IPS-18a (cell line): ENCODE measurements around the gene ORAI3.

Experiments
- H3K27ac ChIP-seq: one replicate; pipeline ENCODE4 v1.5.1; 2013; ENCODE audit warnings: low read length
- H3K27me3 ChIP-seq: one replicate; pipeline ENCODE4 v1.6.1; 2013; ENCODE audit warnings: mild to moderate bottlenecking, low read length; ENCODE audit not compliant: control insufficient read depth, insufficient read depth
- H3K36me3 ChIP-seq: one replicate; pipeline ENCODE4 v1.6.1; 2013; ENCODE audit warnings: low read depth, low read length; ENCODE audit not compliant: control insufficient read depth
- H3K4me1 ChIP-seq: one replicate; pipeline ENCODE4 v1.6.1; 2013; ENCODE audit warnings: low read depth, low read length; ENCODE audit not compliant: control insufficient read depth
- H3K4me3 ChIP-seq: one replicate; pipeline ENCODE4 v1.5.1; 2013; ENCODE audit warnings: low read length
- H3K9ac ChIP-seq: one replicate; pipeline ENCODE4 v1.6.1; 2013; ENCODE audit warnings: mild to moderate bottlenecking, low read length, moderate library complexity
- H3K9me3 ChIP-seq: one replicate; pipeline ENCODE4 v1.6.1; 2013; ENCODE audit warnings: low read depth, low read length; ENCODE audit not compliant: control insufficient read depth

ORAI3 gene

GRCh38 chr16:30924913-30925631 is 23.8 kb upstream of the ORAI3 start:
- Histone ChIP-seq H3K4me1 (no peaks in the 10 kb centered on the region), H3K27ac (no peak overlapping the region), H3K27me3 (no peaks in the 10 kb centered on the region), H3K9me3 (no peaks in the 10 kb centered on the region), H3K36me3 (peaks cover 7% of the 10 kb centered on the region), H3K4me3 (peak overlapping the region; percentile 63), H3K9ac (peak overlapping the region; percentile 64)

- Histone ChIP-seq H3K4me3 (no peak overlapping the region), H3K36me3 (peaks cover 11% of the 10 kb centered on the region), H3K4me1 (no peaks in the 10 kb centered on the region), H3K27ac (no peak overlapping the region), H3K9me3 (no peaks in the 10 kb centered on the region), H3K9ac (no peak overlapping the region), H3K27me3 (no peaks in the 10 kb centered on the region)
Measured at GRCh38 chr16:30925632-30925987, 23.3 kb upstream of the ORAI3 start.

DNA sequence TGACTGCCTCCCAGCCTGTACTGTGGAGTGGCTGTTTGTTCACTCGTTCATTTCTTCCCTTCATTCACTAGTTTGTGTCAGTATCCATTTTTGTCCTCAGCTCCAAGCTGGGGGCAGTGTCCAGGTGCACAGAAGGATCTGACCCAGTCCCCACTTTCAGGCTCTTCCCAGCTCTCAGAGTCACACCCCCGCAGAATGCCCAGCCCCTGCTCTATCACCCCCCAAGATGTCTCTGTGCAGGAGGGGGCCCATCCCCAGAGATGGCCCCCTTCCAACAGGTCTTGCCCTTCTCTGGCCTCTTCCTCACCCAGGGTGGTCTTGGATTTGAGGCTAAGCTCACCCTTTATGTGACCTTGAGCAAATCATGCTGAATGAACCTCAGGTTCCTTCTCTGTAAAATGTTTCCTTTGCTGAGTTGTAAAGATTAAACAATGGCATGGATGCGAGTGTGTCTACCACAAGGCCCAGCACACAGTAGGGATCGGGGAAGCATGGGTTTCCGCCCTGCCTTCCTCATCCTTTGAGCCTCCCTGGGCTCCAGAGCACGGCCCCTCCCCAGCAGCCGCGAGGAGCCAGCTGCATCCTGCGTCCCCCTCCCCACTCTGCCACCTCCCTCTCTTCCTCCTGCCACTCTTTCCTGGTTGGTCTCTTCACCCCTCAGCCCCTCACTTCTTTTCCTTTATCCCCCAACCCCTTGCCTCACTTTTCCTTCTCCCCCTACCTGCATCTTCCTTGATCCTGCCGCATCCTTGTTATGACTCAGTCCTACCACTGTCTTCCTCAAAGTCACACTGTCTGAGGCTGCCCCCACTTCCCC is 22.7 kb upstream of the ORAI3 start:
- Histone ChIP-seq H3K4me1 (no peaks in the 10 kb centered on the region), H3K4me3 (no peak overlapping the region), H3K9me3 (no peaks in the 10 kb centered on the region), H3K9ac (no peak overlapping the region), H3K27ac (no peak overlapping the region), H3K27me3 (no peaks in the 10 kb centered on the region), H3K36me3 (peaks cover 17% of the 10 kb centered on the region)

DNA sequence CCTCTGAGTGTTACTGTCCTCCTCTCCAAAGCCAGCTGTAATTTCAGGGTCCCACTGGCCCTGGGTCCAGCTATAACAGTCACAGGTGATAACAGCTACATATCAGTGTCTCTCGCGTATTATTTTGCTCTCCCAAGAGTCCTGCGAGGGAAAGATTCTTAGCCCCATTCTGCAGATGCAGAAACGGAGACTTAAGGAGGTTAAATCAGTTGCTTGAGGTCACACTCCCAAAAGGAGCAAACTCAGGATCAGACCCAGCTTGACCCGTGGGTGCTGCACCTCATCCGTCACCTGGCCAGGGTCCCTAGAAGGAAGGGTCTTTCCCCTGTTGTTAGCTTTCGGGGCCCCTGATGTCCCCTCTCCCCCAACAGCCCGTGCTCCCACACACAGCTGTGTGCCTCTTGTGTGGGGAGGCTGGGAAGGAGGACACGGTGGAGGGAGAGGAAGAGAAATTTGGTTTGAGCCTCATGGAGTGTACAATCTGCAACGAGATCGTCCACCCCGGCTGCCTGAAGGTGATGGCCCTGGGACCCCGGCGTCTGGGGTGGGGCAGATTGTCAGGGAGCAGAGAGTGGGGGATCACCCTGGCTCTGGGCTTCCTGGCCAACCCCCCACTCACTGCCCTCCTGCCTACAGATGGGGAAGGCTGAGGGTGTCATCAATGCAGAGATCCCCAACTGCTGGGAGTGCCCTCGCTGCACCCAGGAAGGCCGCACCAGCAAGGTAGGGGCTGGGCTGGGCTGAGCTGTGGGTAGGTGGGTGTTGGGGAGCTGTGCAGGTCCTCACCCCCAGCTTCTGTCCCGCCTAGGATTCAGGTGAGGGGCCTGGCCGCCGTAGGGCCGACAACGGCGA is 21.7 kb upstream of the ORAI3 start:
- Histone ChIP-seq H3K9me3 (no peaks in the 10 kb centered on the region), H3K27ac (no peak overlapping the region), H3K4me1 (no peaks in the 10 kb centered on the region), H3K9ac (no peak overlapping the region), H3K4me3 (no peak overlapping the region), H3K27me3 (no peaks in the 10 kb centered on the region), H3K36me3 (peaks cover 24% of the 10 kb centered on the region)

DNA sequence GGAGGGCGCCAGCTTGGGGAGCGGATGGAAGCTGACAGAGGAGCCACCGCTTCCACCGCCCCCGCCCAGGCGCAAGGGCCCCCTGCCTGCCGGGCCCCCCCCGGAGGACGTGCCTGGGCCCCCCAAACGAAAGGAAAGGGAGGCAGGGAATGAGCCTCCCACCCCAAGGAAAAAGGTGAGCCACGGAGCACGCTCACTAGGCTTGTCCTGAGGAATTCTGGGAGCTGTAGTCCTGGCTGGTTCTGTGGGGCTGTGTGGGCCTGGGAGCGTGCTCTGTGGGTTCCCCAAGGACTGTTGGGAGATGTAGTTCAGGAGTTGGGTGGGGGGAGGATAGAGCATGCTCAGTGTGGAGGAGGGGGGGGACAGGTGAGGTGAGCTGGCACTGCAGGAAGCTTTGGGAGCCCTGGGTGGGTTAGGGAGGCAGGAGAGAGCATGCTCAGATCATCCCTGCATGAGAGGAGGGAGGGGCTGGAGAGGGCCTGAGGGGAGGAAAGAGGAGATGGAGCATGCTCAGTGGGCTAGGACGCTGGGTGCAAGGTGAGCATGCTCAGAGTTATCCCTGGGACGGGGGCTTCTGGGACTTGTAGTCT is 21.0 kb upstream of the ORAI3 start:
- Histone ChIP-seq H3K9me3 (no peaks in the 10 kb centered on the region), H3K27me3 (no peaks in the 10 kb centered on the region), H3K36me3 (peaks cover 29% of the 10 kb centered on the region), H3K4me1 (no peaks in the 10 kb centered on the region), H3K4me3 (no peak overlapping the region), H3K27ac (no peak overlapping the region), H3K9ac (no peak overlapping the region)

- no peaks in the 10 kb centered on the region for H3K4me1 ChIP-seq
- no peak overlapping the region for H3K9ac ChIP-seq
- H3K9me3 ChIP-seq: no peaks in the 10 kb centered on the region
- no peak overlapping the region for H3K27ac ChIP-seq
- no peak overlapping the region for H3K4me3 ChIP-seq
- peaks cover 31% of the 10 kb centered on the region for H3K36me3 ChIP-seq
- H3K27me3 ChIP-seq: no peaks in the 10 kb centered on the region
Measured at GRCh38 chr16:30928390-30928789, 20.5 kb upstream of the ORAI3 start.

DNA sequence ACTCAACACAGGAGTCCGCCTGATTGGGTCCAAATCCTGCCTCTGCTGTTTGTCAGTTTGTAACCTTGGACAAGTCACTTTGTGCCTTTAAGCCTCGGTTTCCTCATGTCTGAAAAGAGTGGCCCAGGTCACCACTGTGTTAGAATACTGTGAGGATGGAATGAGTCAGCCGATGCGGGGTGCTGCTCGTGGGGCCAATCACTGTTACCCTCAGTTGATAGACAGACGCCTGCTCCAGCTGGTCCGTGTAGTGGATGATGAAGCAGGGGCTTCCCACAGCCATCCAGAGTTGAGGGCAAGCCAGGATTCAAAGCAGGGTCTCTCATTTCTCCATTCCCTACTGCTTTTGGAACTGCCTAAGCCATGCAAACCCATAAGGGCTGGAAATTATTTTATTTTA is 19.7 kb upstream of the ORAI3 start:
- Histone ChIP-seq H3K36me3 (peaks cover 33% of the 10 kb centered on the region), H3K9ac (no peak overlapping the region), H3K4me3 (no peak overlapping the region), H3K9me3 (no peaks in the 10 kb centered on the region), H3K27me3 (no peaks in the 10 kb centered on the region), H3K27ac (no peak overlapping the region), H3K4me1 (no peaks in the 10 kb centered on the region)

DNA sequence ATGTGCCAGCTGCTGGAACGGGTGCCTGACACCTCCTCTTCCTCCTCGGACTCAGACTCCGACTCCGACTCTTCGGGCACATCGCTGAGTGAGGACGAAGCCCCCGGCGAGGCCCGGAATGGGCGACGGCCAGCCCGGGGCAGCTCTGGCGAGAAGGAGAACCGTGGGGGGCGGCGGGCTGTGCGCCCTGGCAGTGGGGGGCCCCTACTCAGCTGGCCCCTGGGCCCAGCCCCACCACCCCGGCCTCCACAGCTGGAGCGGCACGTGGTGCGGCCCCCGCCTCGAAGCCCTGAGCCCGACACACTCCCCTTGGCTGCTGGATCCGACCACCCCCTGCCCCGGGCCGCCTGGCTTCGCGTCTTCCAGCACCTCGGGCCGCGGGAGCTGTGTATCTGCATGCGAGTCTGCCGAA is 18.7 kb upstream of the ORAI3 start:
- no peaks in the 10 kb centered on the region for H3K9me3 ChIP-seq
- no peaks in the 10 kb centered on the region for H3K4me1 ChIP-seq
- peaks cover 38% of the 10 kb centered on the region for H3K36me3 ChIP-seq
- H3K27ac ChIP-seq: no peak overlapping the region
- H3K27me3 ChIP-seq: no peaks in the 10 kb centered on the region
- H3K9ac ChIP-seq: no peak overlapping the region
- no peak overlapping the region for H3K4me3 ChIP-seq

- no peaks in the 10 kb centered on the region for H3K27me3 ChIP-seq
Measured at GRCh38 chr16:30931068-30931650, 17.7 kb upstream of the ORAI3 start.

GRCh38 chr16:30934827-30935557 is 13.9 kb upstream of the ORAI3 start:
- Histone ChIP-seq H3K36me3 (peaks cover 44% of the 10 kb centered on the region), H3K4me1 (no peaks in the 10 kb centered on the region), H3K9me3 (no peaks in the 10 kb centered on the region), H3K9ac (no peak overlapping the region), H3K27ac (no peak overlapping the region), H3K27me3 (no peaks in the 10 kb centered on the region), H3K4me3 (no peak overlapping the region)

More at GRCh38 chr16:30931068-30931650, 17.7 kb upstream of the ORAI3 start:
- Histone ChIP-seq H3K36me3 (peaks cover 43% of the 10 kb centered on the region), H3K9me3 (no peaks in the 10 kb centered on the region), H3K9ac (no peak overlapping the region), H3K27ac (no peak overlapping the region), H3K4me1 (no peaks in the 10 kb centered on the region), H3K4me3 (no peak overlapping the region)
